ENCODE data around the gene SLC5A5. TPM values are rescaled to one million over a fixed set of nuclear protein-coding genes. Genes with fewer than 3 reads are reported as not detected.
"Not testable (repeated sequence)": the region's sequence is repeated elsewhere in the genome, so short reads cannot be mapped to it uniquely, and the experiment has no call there.

Gene SLC5A5
- total RNA-seq, 3 donors from 2014 or later: not detected

DNA sequence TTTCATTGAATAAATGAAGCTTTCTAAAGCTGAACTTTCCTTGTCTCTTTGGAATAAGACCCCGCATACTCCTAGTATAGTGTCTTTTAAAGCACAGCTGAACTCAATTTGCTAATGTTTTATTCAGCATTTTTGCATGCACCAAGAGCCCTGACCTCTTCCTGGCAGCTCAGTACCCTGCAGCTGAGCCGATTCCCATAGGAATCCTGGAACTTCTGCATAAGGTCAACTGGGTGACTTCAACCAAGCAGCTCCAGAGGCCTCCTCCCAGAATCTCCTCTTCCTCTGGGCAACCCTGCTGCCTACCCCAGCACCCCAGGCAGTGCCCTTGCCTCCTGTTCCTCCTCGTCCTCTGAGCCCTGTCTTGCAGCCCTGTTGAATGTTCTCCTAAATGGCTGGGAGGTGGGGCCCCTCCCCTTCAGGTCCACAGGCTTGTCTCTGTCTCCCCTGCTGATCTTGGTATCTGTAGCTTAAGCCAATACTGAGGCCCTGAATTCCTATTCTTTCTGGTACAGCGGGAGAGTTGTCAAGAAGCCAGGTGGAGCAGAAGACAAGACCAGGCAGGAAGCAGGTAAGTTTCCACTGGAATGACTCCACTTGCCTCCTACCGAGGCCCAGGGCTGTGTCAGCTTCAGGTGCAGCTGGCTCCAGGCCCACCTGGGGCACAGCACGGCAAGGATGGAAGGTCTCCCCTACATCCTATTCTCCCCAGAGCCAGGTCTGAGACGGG, 37.4 kb downstream of the SLC5A5 start:
- H3K27me3 ChIP-seq: no peaks in the 10 kb centered on the region
- H3K36me3 ChIP-seq: no peaks in the 10 kb centered on the region
- DNase-seq (ENCODE audit: low spot score in 2 of 2): no peak
- intact Hi-C loops (cut with DNase I; ENCODE audit: low total_unique reads): no loop called here
- H3K27ac ChIP-seq: no peak overlapping the region
- peaks cover 0 to 3% of the 10 kb centered on the region in 2 donors for H3K4me1 ChIP-seq
- H3K9me3 ChIP-seq: peaks cover 17 to 25% of the 10 kb centered on the region in 2 donors
- TF ChIP-seq POLR2AphosphoS5 (IDR thresholded peaks at IDR 0.05) (no peak), POLR2A (IDR thresholded peaks at IDR 0.05) (no peak)
- TF ChIP-seq, protein P1, sequence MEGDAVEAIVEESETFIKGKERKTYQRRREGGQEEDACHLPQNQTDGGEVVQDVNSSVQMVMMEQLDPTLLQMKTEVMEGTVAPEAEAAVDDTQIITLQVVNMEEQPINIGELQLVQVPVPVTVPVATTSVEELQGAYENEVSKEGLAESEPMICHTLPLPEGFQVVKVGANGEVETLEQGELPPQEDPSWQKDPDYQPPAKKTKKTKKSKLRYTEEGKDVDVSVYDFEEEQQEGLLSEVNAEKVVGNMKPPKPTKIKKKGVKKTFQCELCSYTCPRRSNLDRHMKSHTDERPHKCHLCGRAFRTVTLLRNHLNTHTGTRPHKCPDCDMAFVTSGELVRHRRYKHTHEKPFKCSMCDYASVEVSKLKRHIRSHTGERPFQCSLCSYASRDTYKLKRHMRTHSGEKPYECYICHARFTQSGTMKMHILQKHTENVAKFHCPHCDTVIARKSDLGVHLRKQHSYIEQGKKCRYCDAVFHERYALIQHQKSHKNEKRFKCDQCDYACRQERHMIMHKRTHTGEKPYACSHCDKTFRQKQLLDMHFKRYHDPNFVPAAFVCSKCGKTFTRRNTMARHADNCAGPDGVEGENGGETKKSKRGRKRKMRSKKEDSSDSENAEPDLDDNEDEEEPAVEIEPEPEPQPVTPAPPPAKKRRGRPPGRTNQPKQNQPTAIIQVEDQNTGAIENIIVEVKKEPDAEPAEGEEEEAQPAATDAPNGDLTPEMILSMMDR (IDR thresholded peaks at IDR 0.05): no peak
- H3K4me3 ChIP-seq: no peak overlapping the region

DNA sequence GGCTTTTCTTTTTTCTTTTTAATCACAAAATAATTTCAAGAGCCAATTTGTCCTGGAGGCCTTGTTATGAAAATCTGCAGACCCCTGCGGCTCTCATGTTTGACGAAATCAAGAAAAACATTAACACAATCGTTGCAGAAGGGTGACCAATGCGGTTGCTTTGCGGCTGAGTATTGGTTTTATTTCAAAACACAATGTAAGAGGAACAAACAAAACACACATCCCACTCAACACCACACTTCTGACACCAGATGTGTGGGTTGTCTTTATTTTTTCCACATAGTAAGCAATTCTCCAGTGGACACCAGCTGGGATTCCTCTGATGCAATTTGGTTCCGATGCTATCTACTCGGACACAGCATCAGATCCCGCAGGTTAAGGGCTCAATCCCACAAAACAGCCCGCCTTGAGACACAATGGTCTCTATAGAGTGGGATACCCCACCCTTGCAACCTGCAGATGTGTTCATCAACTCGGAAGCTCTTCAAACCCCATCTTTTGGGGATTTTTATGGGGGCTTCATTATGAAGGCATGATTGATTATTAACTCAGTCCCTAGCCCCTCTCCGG, 39.1 kb downstream of the SLC5A5 start:
- no peak for DNase-seq (ENCODE audit: low spot score in 2 of 2)
- no peak overlapping the region for H3K4me3 ChIP-seq
- H3K9me3 ChIP-seq: peaks cover 17 to 25% of the 10 kb centered on the region in 2 donors
- H3K4me1 ChIP-seq: peaks cover 0 to 3% of the 10 kb centered on the region in 2 donors
- no peaks in the 10 kb centered on the region for H3K36me3 ChIP-seq
- TF ChIP-seq POLR2A (IDR thresholded peaks at IDR 0.05) (no peak), POLR2AphosphoS5 (IDR thresholded peaks at IDR 0.05) (no peak)
- H3K27ac ChIP-seq: no peak overlapping the region
- no peaks in the 10 kb centered on the region for H3K27me3 ChIP-seq
- intact Hi-C loops (cut with DNase I; ENCODE audit: low total_unique reads): no loop called here

DNA sequence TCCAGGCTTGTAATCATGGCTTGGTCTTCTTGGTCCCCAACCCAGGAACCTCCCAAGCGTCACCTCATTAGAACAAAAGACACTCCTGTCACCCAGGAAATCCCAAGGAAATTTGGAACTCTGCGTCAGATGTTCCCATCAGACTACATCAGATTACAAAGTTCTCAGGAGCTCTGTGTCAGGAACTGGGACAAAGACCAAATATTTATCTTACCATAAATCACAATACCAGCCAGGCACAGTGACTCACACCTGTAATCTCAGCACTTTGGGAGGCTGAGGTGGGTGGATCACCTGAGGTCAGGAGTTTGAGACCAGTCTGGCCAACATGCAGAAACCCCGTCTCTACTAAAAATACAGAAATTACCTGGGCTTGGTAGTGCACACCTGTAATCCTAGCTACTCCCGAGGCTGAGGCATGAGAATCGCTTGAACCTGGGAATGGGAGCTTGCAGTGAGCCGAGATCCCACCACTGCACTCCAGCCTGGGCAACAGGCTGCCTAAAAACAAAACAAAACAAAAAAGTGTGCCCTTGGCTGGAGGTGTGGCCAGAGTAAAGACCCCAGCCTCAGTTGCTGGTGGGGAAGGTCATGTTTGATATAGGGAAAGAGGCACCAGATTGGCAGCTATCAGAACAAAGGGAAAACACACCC, 44.3 kb downstream of the SLC5A5 start:
- no peak overlapping the region for H3K4me3 ChIP-seq
- TF ChIP-seq, protein P1 (IDR thresholded peaks at IDR 0.05): no peak
- TF ChIP-seq POLR2A (IDR thresholded peaks at IDR 0.05) (no peak), POLR2AphosphoS5 (IDR thresholded peaks at IDR 0.05) (no peak)
- peaks cover 5 to 12% of the 10 kb centered on the region in 2 donors for H3K9me3 ChIP-seq
- intact Hi-C loops (cut with DNase I; ENCODE audit: low total_unique reads): no loop called here
- H3K36me3 ChIP-seq: no peaks in the 10 kb centered on the region
- DNase-seq (ENCODE audit: low spot score in 2 of 2): no peak
- no peak overlapping the region for H3K27ac ChIP-seq
- no peaks in the 10 kb centered on the region for H3K4me1 ChIP-seq
- no peaks in the 10 kb centered on the region for H3K27me3 ChIP-seq

DNA sequence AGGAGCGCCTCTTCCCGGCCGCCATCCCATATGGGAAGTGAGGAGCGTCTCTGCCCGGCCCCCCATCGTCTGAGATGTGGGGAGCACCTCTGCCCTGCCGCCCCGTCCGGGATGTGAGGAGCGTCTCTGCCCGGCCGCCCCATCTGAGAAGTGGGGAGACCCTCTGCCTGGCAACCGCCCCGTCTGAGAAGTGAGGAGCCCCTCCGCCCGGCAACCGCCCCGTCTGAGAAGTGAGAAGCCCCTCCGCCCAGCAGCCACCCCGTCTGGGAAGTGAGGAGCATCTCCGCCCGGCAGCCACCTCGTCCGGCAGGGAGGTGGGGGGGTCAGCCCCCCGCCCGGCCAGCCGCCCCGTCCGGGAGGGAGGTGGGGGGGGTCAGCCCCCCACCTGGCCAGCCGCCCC, 46.4 kb downstream of the SLC5A5 start:
- H3K27ac ChIP-seq; DNase-seq (ENCODE audit: low spot score in 2 of 2); H3K9me3 ChIP-seq; H3K36me3 ChIP-seq; H3K4me3 ChIP-seq; H3K27me3 ChIP-seq; H3K4me1 ChIP-seq; intact Hi-C loops (cut with DNase I; ENCODE audit: low total_unique reads): not testable (repeated sequence)

DNA sequence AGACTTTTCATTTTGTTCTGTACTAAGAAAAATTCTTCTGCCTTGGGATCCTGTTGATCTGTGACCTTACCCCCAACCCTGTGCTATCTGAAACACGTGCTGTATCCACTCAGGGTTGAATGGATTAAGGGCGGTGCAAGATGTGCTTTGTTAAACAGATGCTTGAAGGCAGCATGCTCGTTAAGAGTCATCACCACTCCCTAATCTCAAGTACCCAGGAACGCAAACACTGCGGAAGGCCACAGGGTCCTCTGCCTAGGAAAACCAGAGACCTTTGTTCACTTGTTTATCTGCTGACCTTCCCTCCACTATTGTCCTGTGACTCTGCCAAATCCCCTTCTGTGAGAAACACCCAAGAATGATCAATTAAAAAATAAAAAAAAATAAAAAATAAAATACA, 47.4 kb downstream of the SLC5A5 start:
- H3K9me3 ChIP-seq; H3K36me3 ChIP-seq; intact Hi-C loops (cut with DNase I; ENCODE audit: low total_unique reads); H3K4me3 ChIP-seq; H3K27ac ChIP-seq; DNase-seq (ENCODE audit: low spot score in 2 of 2); H3K27me3 ChIP-seq; H3K4me1 ChIP-seq: not testable (repeated sequence)

DNA sequence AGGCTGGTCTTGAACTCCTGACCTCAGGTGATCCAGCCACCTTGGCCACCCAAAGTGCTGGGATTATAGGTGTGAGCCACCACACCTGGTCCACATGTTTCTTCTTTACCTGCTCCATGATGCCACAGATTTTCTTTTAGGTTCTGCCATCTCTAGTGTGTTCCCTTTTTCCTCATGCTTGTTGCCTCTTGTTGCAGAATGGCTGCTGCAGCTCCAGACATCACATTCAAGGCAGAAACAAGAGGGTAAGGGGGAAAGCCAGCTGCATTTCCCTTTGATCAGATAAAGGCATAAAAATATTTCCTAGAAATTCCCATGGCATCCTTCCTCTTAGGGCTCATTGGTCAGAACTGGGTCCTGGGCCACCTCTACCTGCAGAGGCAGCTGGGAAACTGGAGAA, 48.8 kb downstream of the SLC5A5 start:
- DNase-seq (ENCODE audit: low spot score in 2 of 2): no peak
- no peak overlapping the region for H3K27ac ChIP-seq
- no peaks in the 10 kb centered on the region for H3K36me3 ChIP-seq
- H3K27me3 ChIP-seq: no peaks in the 10 kb centered on the region
- no peak overlapping the region for H3K4me3 ChIP-seq
- H3K9me3 ChIP-seq: no peaks in the 10 kb centered on the region
- H3K4me1 ChIP-seq: no peaks in the 10 kb centered on the region
- intact Hi-C loops (cut with DNase I; ENCODE audit: low total_unique reads): no loop called here
- TF ChIP-seq, protein P1 (IDR thresholded peaks at IDR 0.05): no peak
- TF ChIP-seq POLR2A (IDR thresholded peaks at IDR 0.05): no peak
- no peak for TF ChIP-seq POLR2AphosphoS5 (IDR thresholded peaks at IDR 0.05)
